H1 (cell line): ENCODE results near the gene SLC16A6. TPM values are rescaled to one million over a fixed set of nuclear protein-coding genes. Genes with fewer than 3 reads are reported as not detected.

ENCODE experiments used
- CBX8 ChIP-seq: fragments of 300-800, 300-1000 bp; sonication (generic); IDR thresholded peaks from 2 replicates; pipeline ENCODE4 v1.7.1; 2016; ENCODE audit warnings: low read depth, low read length, borderline replicate concordance
- CHD7 ChIP-seq: fragments of 300-600 bp; sonication (generic); IDR thresholded peaks from 2 replicates; pipeline ENCODE4 v1.7.1; 2012; ENCODE audit warnings: low read length, moderate library complexity, mild to moderate bottlenecking, inconsistent platforms; ENCODE audit not compliant: insufficient replicate concordance
- polyA plus RNA-seq, 7 experiments: library from polyadenylated mRNA; depleted of rRNA in 3 of 7; stranded (reverse) in 5 of 7; unstranded in 2 of 7; fragments of >200 nt in 5 of 7; fragments of 200-250 nt in 2 of 7; gene quantifications; 1 replicate in 5 of 7; 2 replicates in 1 of 7; 4 replicates in 1 of 7; pipeline versions ENCODE4 v1.2.1 to v1.2.3, GENCODE V29; 2011 to 2013; ENCODE audit warnings: missing spikeins in 2 of 7, mixed read lengths in 2 of 7
- total RNA-seq: library from RNA; stranded (reverse); fragmentation: NEBNext Ultra II Directional; extraction: Animal tissue kit (Norgen Biotek cat#: 25700); gene quantifications from 2 replicates; pipeline ENCODE4 v1.2.1, GENCODE V29; 2021
- TF ChIP-seq, protein P1 (sequence below): IDR thresholded peaks from 2 replicates; pipeline ENCODE4 v1.6.1; 2012; ENCODE audit warnings: low read length, inconsistent platforms

The SLC16A6 gene
- total and polyA plus RNA-seq, 2 of the 8 experiments (the other 6 are each of a cell fraction or from before 2014, with no cell fraction given), result 0.17 to 0.22 TPM

GRCh38 chr17:68299817-68300216 is 8.9 kb upstream of the SLC16A6 start (continued):
- TF ChIP-seq CHD7 (no peak), CBX8 (no peak)
- TF ChIP-seq, protein P1, sequence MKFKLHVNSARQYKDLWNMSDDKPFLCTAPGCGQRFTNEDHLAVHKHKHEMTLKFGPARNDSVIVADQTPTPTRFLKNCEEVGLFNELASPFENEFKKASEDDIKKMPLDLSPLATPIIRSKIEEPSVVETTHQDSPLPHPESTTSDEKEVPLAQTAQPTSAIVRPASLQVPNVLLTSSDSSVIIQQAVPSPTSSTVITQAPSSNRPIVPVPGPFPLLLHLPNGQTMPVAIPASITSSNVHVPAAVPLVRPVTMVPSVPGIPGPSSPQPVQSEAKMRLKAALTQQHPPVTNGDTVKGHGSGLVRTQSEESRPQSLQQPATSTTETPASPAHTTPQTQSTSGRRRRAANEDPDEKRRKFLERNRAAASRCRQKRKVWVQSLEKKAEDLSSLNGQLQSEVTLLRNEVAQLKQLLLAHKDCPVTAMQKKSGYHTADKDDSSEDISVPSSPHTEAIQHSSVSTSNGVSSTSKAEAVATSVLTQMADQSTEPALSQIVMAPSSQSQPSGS, result no peak
